H9 (cell line): Measurements from ENCODE around the gene DNAJC12. TPM values are rescaled to one million over a fixed set of nuclear protein-coding genes. Genes with fewer than 3 reads are reported as not detected.

Source experiments
- DNase-seq: peaks from one replicate; pipeline ENCODE4 v3.0.0-alpha.2; 2017
- H2AFZ ChIP-seq: one replicate; pipeline ENCODE4 v1.6.1; 2013; ENCODE audit warnings: mild to moderate bottlenecking, low read length, control low read depth, moderate library complexity
- H2AK5ac ChIP-seq: 2 replicates; pipeline ENCODE4 v1.6.1; 2013; ENCODE audit warnings: low read length, control low read depth, mixed read lengths; ENCODE audit not compliant: insufficient read length
- H2BK120ac ChIP-seq: one replicate; pipeline ENCODE4 v1.6.1; 2013; ENCODE audit warnings: low read depth, mild to moderate bottlenecking, low read length, control low read depth, inconsistent platforms; ENCODE audit not compliant: poor library complexity, severe bottlenecking
- H2BK12ac ChIP-seq: 2 replicates; pipeline ENCODE4 v1.6.1; 2013; ENCODE audit warnings: low read length, control low read depth, mixed read lengths, low read depth; ENCODE audit not compliant: insufficient read length
- H2BK15ac ChIP-seq: 2 replicates; pipeline ENCODE4 v1.6.1; 2013; ENCODE audit warnings: low read depth, low read length, control low read depth
- H2BK20ac ChIP-seq: one replicate; pipeline ENCODE4 v1.6.1; 2013; ENCODE audit warnings: low read depth, mild to moderate bottlenecking, low read length, control low read depth, inconsistent platforms; ENCODE audit not compliant: poor library complexity, severe bottlenecking
- H2BK5ac ChIP-seq: 2 replicates; pipeline ENCODE4 v1.6.1; 2013; ENCODE audit warnings: low read length, control low read depth, mixed read lengths; ENCODE audit not compliant: insufficient read length
- H3K14ac ChIP-seq: 2 replicates; pipeline ENCODE4 v1.6.1; 2013; ENCODE audit warnings: low read length, control low read depth; ENCODE audit not compliant: insufficient read depth
- H3K18ac ChIP-seq: 2 replicates; pipeline ENCODE4 v1.6.1; 2013; ENCODE audit warnings: low read depth, mild to moderate bottlenecking, mixed read lengths, low read length, control low read depth; ENCODE audit not compliant: insufficient read length
- H3K23ac ChIP-seq: 2 replicates; pipeline ENCODE4 v1.6.1; 2013; ENCODE audit warnings: low read length, control low read depth, mixed read lengths, low read depth; ENCODE audit not compliant: insufficient read length
- H3K23me2 ChIP-seq: 2 replicates; pipeline ENCODE4 v1.6.1; 2013; ENCODE audit warnings: low read depth, mild to moderate bottlenecking, mixed read lengths, low read length, control low read depth; ENCODE audit not compliant: insufficient read length, poor library complexity, severe bottlenecking
- H3K27ac ChIP-seq: 2 replicates; pipeline ENCODE4 v1.5.1; 2013; ENCODE audit warnings: low read length, control low read depth, mixed read lengths, low read depth; ENCODE audit not compliant: insufficient read length
- H3K27me3 ChIP-seq: 2 replicates; pipeline ENCODE4 v1.6.1; 2013; ENCODE audit warnings: low read length, control low read depth, inconsistent platforms; ENCODE audit not compliant: insufficient read depth
- H3K4ac ChIP-seq: 2 replicates; pipeline ENCODE4 v1.6.1; 2013; ENCODE audit warnings: low read depth, mild to moderate bottlenecking, control low read depth, inconsistent platforms, low read length, moderate library complexity
- H3K4me1 ChIP-seq: 2 replicates; pipeline ENCODE4 v1.6.1; 2013; ENCODE audit warnings: low read length, control low read depth, inconsistent platforms; ENCODE audit not compliant: insufficient read depth
- H3K4me2 ChIP-seq: 2 replicates; pipeline ENCODE4 v1.6.1; 2013; ENCODE audit warnings: low read length, control low read depth, mixed read lengths; ENCODE audit not compliant: insufficient read length, insufficient read depth
- H3K56ac ChIP-seq: 2 replicates; pipeline ENCODE4 v1.6.1; 2013; ENCODE audit warnings: low read depth, mild to moderate bottlenecking, mixed read lengths, low read length, control low read depth; ENCODE audit not compliant: insufficient read length
- H3K79me1 ChIP-seq: 2 replicates; pipeline ENCODE4 v1.6.1; 2013; ENCODE audit warnings: low read depth, mild to moderate bottlenecking, moderate library complexity, low read length, control low read depth, inconsistent platforms; ENCODE audit not compliant: insufficient read depth, poor library complexity, severe bottlenecking
- H3K79me2 ChIP-seq: 2 replicates; pipeline ENCODE4 v1.6.1; 2013; ENCODE audit warnings: low read length, control low read depth, inconsistent platforms; ENCODE audit not compliant: insufficient read depth
- H3K9ac ChIP-seq: 2 replicates; pipeline ENCODE4 v1.6.1; 2013; ENCODE audit warnings: low read length, control low read depth, mixed read lengths; ENCODE audit not compliant: insufficient read length; ENCODE audit errors: extremely low read depth
- H3K9me3 ChIP-seq: one replicate; pipeline ENCODE4 v1.6.1; 2013; ENCODE audit warnings: low read depth, low read length, inconsistent platforms; ENCODE audit not compliant: control insufficient read depth
- H3T11ph ChIP-seq: one replicate; pipeline ENCODE4 v1.6.1; 2013; ENCODE audit warnings: mild to moderate bottlenecking, low read length, control low read depth, inconsistent platforms
- H4K20me1 ChIP-seq: one replicate; pipeline ENCODE4 v1.6.1; 2013; ENCODE audit not compliant: control insufficient read depth, insufficient read length, insufficient read depth
- H4K5ac ChIP-seq: 2 replicates; pipeline ENCODE4 v1.6.1; 2013; ENCODE audit warnings: low read depth, mild to moderate bottlenecking, mixed read lengths, low read length, control low read depth; ENCODE audit not compliant: insufficient read length
- H4K8ac ChIP-seq: replicated peaks from 2 replicates; pipeline ENCODE4 v1.6.1; 2013; ENCODE audit warnings: low read length, control low read depth, mixed read lengths, low read depth; ENCODE audit not compliant: insufficient read length
- H4K91ac ChIP-seq: 2 replicates; pipeline ENCODE4 v1.6.1; 2013; ENCODE audit warnings: low read depth, mild to moderate bottlenecking, moderate library complexity, mixed read lengths, low read length, control low read depth; ENCODE audit not compliant: insufficient read length
- H3K27ac Mint-ChIP-seq, 3 experiments: 2 replicates in 2 of 3; 3 replicates in 1 of 3; pipeline ENCODE4 v1.8.0; 2020 to 2021; ENCODE audit warnings: mixed read lengths in 3 of 3, mild to moderate bottlenecking in 1 of 3, moderate library complexity in 1 of 3
- H3K27me3 Mint-ChIP-seq: 2 replicates; pipeline ENCODE4 v1.8.0; 2021; ENCODE audit warnings: low read depth, mild to moderate bottlenecking, moderate library complexity, mixed read lengths
- H3K36me3 Mint-ChIP-seq, 3 experiments: 2 replicates in 2 of 3; 3 replicates in 1 of 3; pipeline ENCODE4 v1.8.0; 2020 to 2021; ENCODE audit warnings: low read depth in 3 of 3, mixed read lengths in 3 of 3; ENCODE audit not compliant: insufficient read depth in 1 of 3
- H3K4me1 Mint-ChIP-seq, 2 experiments: 2 replicates each; pipeline ENCODE4 v1.8.0; 2020; ENCODE audit warnings: mixed read lengths in 2 of 2
- H3K4me3 Mint-ChIP-seq, 2 experiments: 2 replicates in 1 of 2; 3 replicates in 1 of 2; pipeline ENCODE4 v1.8.0; 2020 to 2021; ENCODE audit warnings: mild to moderate bottlenecking in 2 of 2, mixed read lengths in 2 of 2, moderate library complexity in 1 of 2
- H3K9me3 Mint-ChIP-seq, 2 experiments: 2 replicates in 1 of 2; 3 replicates in 1 of 2; pipeline ENCODE4 v1.8.0; 2020; ENCODE audit warnings: mild to moderate bottlenecking in 2 of 2, mixed read lengths in 2 of 2, moderate library complexity in 1 of 2
- CTCF ChIP-seq: fragments of 200-600 bp; sonication (generic); conservative IDR thresholded peaks from 3 replicates; pipeline ENCODE4 v1.8.0; 2021; ENCODE audit warnings: antibody characterized with exemption, mild to moderate bottlenecking
- WGBS: extraction: QIAGEN DNeasy Blood & Tissue Kit; methylation state at CpG from one replicate; pipeline ENCODE4 v1.1.7; 2013; ENCODE audit warnings: missing lambda C conversion rate, low lambda C conversion rate, mixed read lengths; ENCODE audit not compliant: insufficient read length; ENCODE audit errors: extremely low coverage; 5-methylcytosine and 5-hydroxymethylcytosine counted together
- total RNA-seq: library from RNA; stranded (reverse); gene quantifications from 2 replicates; pipeline ENCODE4 v1.2.1, GENCODE V29; 2021

DNAJC12 gene
- total RNA-seq, 1 experiment from 2014 or later, result 0.85 TPM

GRCh38 chr10:67794256-67794655 is 43.7 kb downstream of the DNAJC12 start:
- no CpG with 5 or more reads among the region's 4 CpGs for WGBS
- Mint-ChIP-seq H3K4me3 (no peak overlapping the region), H3K27me3 (no peaks in the 10 kb centered on the region), H3K27ac (no peak overlapping the region), H3K4me1 (peaks cover 34 to 42% of the 10 kb centered on the region in 2 experiments), H3K36me3 (no peaks in the 10 kb centered on the region; a peak in 1 of 7 replicates), H3K9me3 (no peaks in the 10 kb centered on the region)
- H3K4me2 ChIP-seq, result no peak overlapping the region
- no peaks in the 10 kb centered on the region for H3K27me3 ChIP-seq
- H2BK12ac ChIP-seq, result no peak overlapping the region
- H2BK15ac ChIP-seq, result no peak overlapping the region
- no peak overlapping the region for H4K91ac ChIP-seq
- no peak overlapping the region for H2AFZ ChIP-seq
- no peak overlapping the region for H3K4ac ChIP-seq
- H3K14ac ChIP-seq, result no peak overlapping the region
- no peak overlapping the region for H3K9ac ChIP-seq
- no peak for TF ChIP-seq CTCF
- H2BK20ac ChIP-seq, result no peak overlapping the region
- no peak overlapping the region for H3K56ac ChIP-seq
- DNase-seq, result no peak
- no peaks in the 10 kb centered on the region for H3K23me2 ChIP-seq
- no peaks in the 10 kb centered on the region for H3K79me2 ChIP-seq
- H3K23ac ChIP-seq, result no peak overlapping the region
- H3K27ac ChIP-seq, result no peak overlapping the region
- H2BK5ac ChIP-seq, result no peak overlapping the region
- H3T11ph ChIP-seq, result no peak overlapping the region
- H2AK5ac ChIP-seq, result no peak overlapping the region
- H3K4me1 ChIP-seq, result peaks cover 5% of the 10 kb centered on the region; the same call in 1 of the 2 replicates
- H4K20me1 ChIP-seq, result no peaks in the 10 kb centered on the region
- no peaks in the 10 kb centered on the region for H3K9me3 ChIP-seq
- no peak overlapping the region for H3K18ac ChIP-seq
- no peak overlapping the region for H4K8ac ChIP-seq
- no peak overlapping the region for H4K5ac ChIP-seq
- H3K79me1 ChIP-seq, result no peaks in the 10 kb centered on the region
- no peak overlapping the region for H2BK120ac ChIP-seq
